Inflammatory macrophage treated with lipopolysaccharide for 4 hours (primary cell): Measurements from ENCODE around the gene TRIM65.
A peak's percentile ranks its signal among the peaks of the same experiment; 100 is the strongest.

Source experiments
- DNase-seq: peaks from one replicate; pipeline ENCODE4 v3.0.0-alpha.2; 2020

TRIM65 gene

GRCh38 chr17:75849724-75850123 lies 47.0 kb downstream of the TRIM65 start:
- no peak for DNase-seq

GRCh38 chr17:75849279-75849646 lies 47.5 kb downstream of the TRIM65 start:
- no peak for DNase-seq

- DNase-seq, result peak; percentile 68
These were observed 48.0 kb downstream of the TRIM65 start for GRCh38 chr17:75848523-75849278.

- DNase-seq, result no peak
These were observed 48.9 kb downstream of the TRIM65 start for GRCh38 chr17:75847614-75848522.

GRCh38 chr17:75846692-75847613 lies 49.8 kb downstream of the TRIM65 start:
- no peak for DNase-seq

GRCh38 chr17:75845933-75846691 lies 50.6 kb downstream of the TRIM65 start:
- no peak for DNase-seq

GRCh38 chr17:75845058-75845711 lies 51.6 kb downstream of the TRIM65 start:
- peak; percentile 91 for DNase-seq

- DNase-seq, result no peak
These were observed 52.2 kb downstream of the TRIM65 start for GRCh38 chr17:75844530-75845057.

GRCh38 chr17:75843577-75844529 lies 52.9 kb downstream of the TRIM65 start, which contains the start of gene UNC13D:
Gene UNC13D (minus strand): TSS chr17:75844404. CDS start chr17:75844337, 67 bp downstream.
- DNase-seq, result peak; percentile 86

- no peak for DNase-seq
These were observed 53.7 kb downstream of the TRIM65 start for GRCh38 chr17:75842963-75843576.

GRCh38 chr17:75842411-75842810 lies 54.3 kb downstream of the TRIM65 start:
- DNase-seq, result no peak

- DNase-seq, result no peak
These were observed 56.0 kb downstream of the TRIM65 start for GRCh38 chr17:75840799-75841164.

GRCh38 chr17:75839942-75840798 lies 56.6 kb downstream of the TRIM65 start:
- no peak for DNase-seq
